Liver (tissue), 10 donors: ENCODE measurements around the gene RSRC2. TPM values are rescaled to one million over a fixed set of nuclear protein-coding genes. Genes with fewer than 3 reads are reported as not detected.

Source experiments
- DNase-seq: peaks from one replicate; pipeline ENCODE4 v3.0.0-alpha.2; 2017; ENCODE audit warnings: low spot score
- H3K27ac ChIP-seq, 2 donors: one replicate each; pipeline ENCODE4 v1.7.0; 2013; ENCODE audit warnings: inconsistent platforms in 2 of 2, low read length in 2 of 2, control low read depth in 1 of 2, low read depth in 1 of 2, mild to moderate bottlenecking in 1 of 2
- H3K27me3 ChIP-seq, 4 donors: one replicate each; pipeline versions ENCODE4 v1.6.1 to v1.7.0; 2013; ENCODE audit warnings: low read length in 3 of 4, inconsistent platforms in 1 of 4, mild to moderate bottlenecking in 1 of 4, moderate library complexity in 1 of 4; ENCODE audit not compliant: control insufficient read depth in 4 of 4, insufficient read depth in 4 of 4
- H3K36me3 ChIP-seq, 4 donors: one replicate each; pipeline versions ENCODE4 v1.6.1 to v1.7.0; 2013; ENCODE audit warnings: low read length in 3 of 4, mild to moderate bottlenecking in 3 of 4, low read depth in 1 of 4, moderate library complexity in 1 of 4; ENCODE audit not compliant: control insufficient read depth in 4 of 4, insufficient read depth in 3 of 4
- H3K4me1 ChIP-seq, 4 donors: one replicate each; pipeline versions ENCODE4 v1.6.1 to v1.7.0; 2013; ENCODE audit warnings: low read length in 3 of 4, mild to moderate bottlenecking in 3 of 4, moderate library complexity in 1 of 4; ENCODE audit not compliant: control insufficient read depth in 4 of 4, insufficient read depth in 4 of 4
- H3K4me3 ChIP-seq, 3 donors: one replicate each; pipeline versions ENCODE4 v1.6.1 to v1.7.0; 2013; ENCODE audit warnings: low read length in 3 of 3, control low read depth in 1 of 3, low read depth in 1 of 3, mild to moderate bottlenecking in 1 of 3
- H3K9ac ChIP-seq, 2 donors: one replicate each; pipeline ENCODE4 v1.7.0; 2013; ENCODE audit warnings: low read length in 2 of 2, mild to moderate bottlenecking in 2 of 2, moderate library complexity in 2 of 2, control low read depth in 1 of 2, low read depth in 1 of 2
- H3K9me3 ChIP-seq, 4 donors: one replicate each; pipeline versions ENCODE4 v1.6.1 to v1.7.0; 2013; ENCODE audit warnings: low read length in 3 of 4; ENCODE audit not compliant: control insufficient read depth in 4 of 4
- FOXA1 ChIP-seq: IDR thresholded peaks from 2 replicates; pipeline ENCODE4 v1.6.1; 2016; ENCODE audit warnings: antibody characterized with exemption
- GABPA ChIP-seq, 2 donors: IDR thresholded peaks in 1 of 2; conservative IDR thresholded peaks in 1 of 2; 2 replicates each; pipeline ENCODE4 v1.6.1; 2016; ENCODE audit warnings: antibody characterized with exemption in 2 of 2, mild to moderate bottlenecking in 1 of 2, moderate library complexity in 1 of 2
- HNF4A ChIP-seq, 2 donors: conservative IDR thresholded peaks; 2 replicates each; pipeline ENCODE4 v1.6.1; 2016; ENCODE audit warnings: antibody characterized with exemption in 2 of 2, mild to moderate bottlenecking in 2 of 2
- HNF4G ChIP-seq: IDR thresholded peaks from 2 replicates; pipeline ENCODE4 v1.6.1; 2016; ENCODE audit warnings: antibody characterized with exemption
- JUND ChIP-seq, 2 donors: IDR thresholded peaks; 2 replicates each; pipeline ENCODE4 v1.6.1; 2016; ENCODE audit warnings: antibody characterized with exemption in 2 of 2
- MAX ChIP-seq: IDR thresholded peaks from 2 replicates; pipeline ENCODE4 v1.6.1; 2016; ENCODE audit warnings: antibody characterized with exemption
- SP1 ChIP-seq: IDR thresholded peaks from 2 replicates; pipeline ENCODE4 v1.6.1; 2018; ENCODE audit warnings: antibody characterized with exemption, mild to moderate bottlenecking
- TAF1 ChIP-seq: conservative IDR thresholded peaks from 2 replicates; pipeline ENCODE4 v1.6.1; 2016; ENCODE audit warnings: antibody characterized with exemption, mild to moderate bottlenecking
- YY1 ChIP-seq: IDR thresholded peaks from 2 replicates; pipeline ENCODE4 v1.6.1; 2016; ENCODE audit warnings: antibody characterized with exemption, mild to moderate bottlenecking
- WGBS: extraction: QIAGEN DNeasy Blood & Tissue Kit; methylation state at CpG from one replicate; pipeline ENCODE4 v1.1.7; 2013; 5-methylcytosine and 5-hydroxymethylcytosine counted together
- polyA plus RNA-seq, 2 donors: library from polyadenylated mRNA; stranded (reverse) in 1 of 2; unstranded in 1 of 2; fragments of 200-250 nt in 1 of 2; fragments of >200 nt in 1 of 2; fragmentation: Nextera tagmentation in 1 of 2; extraction: Ambion mirVana in 1 of 2; gene quantifications; one replicate each; pipeline versions ENCODE4 v1.2.1 to v1.2.3, GENCODE V29; 2013 to 2015
- small RNA-seq: library from RNA; depleted of rRNA; stranded (forward); fragments of <200 nt; gene quantifications from one replicate; pipeline ENCODE3, GENCODE V24; 2014
- total RNA-seq, 2 donors: library from RNA; depleted of rRNA; stranded (reverse); fragments of >200 nt; gene quantifications; one replicate each; pipeline ENCODE4 v1.2.3, GENCODE V29; 2014
- TF ChIP-seq, protein P1 (sequence below): IDR thresholded peaks from 2 replicates; pipeline ENCODE4 v1.6.1; 2016; ENCODE audit warnings: antibody characterized with exemption
- donor health status: healthy.
- donor health status: healthy.
- donor health status: healthy.
- donor health status: healthy.
- donor health status: healthy.

RSRC2 gene
- total and polyA plus RNA-seq, 4 donors: 15.5 to 31.4 (median 25.7) TPM

DNA sequence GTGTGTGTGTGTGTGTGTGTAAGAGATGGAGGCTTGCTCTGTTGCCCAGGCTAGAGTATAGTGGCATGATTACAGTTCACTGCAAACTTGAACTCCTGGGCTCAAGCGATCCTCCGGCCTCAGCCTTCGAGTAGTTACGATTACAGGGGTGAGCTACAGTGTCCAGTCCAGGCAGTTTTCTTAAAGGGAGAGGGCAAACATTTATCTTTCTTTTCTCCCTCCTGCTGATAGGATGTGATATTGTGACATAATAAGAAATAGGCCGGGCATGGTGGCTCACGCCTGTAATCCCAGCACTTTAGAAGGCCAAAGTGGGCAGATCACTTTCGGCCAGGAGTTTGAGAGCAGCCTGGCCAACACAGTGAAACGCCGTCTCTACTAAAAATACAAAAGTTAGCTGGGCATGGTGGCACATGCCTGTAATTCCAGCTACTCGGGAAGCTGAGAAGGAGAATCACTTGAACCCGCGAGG lies 72.5 kb downstream of the RSRC2 start:
- TF ChIP-seq YY1 (no peak), TAF1 (no peak), HNF4G (no peak), HNF4A (conservative IDR thresholded peaks at IDR 0.05) (no peak), GABPA (IDR thresholded peaks at IDR 0.05 in 1 of 2, conservative IDR thresholded peaks at IDR 0.05 in 1 of 2) (no peak), SP1 (no peak), FOXA1 (no peak), MAX (no peak), JUND (IDR thresholded peaks at IDR 0.05) (no peak)
- TF ChIP-seq, protein P1, sequence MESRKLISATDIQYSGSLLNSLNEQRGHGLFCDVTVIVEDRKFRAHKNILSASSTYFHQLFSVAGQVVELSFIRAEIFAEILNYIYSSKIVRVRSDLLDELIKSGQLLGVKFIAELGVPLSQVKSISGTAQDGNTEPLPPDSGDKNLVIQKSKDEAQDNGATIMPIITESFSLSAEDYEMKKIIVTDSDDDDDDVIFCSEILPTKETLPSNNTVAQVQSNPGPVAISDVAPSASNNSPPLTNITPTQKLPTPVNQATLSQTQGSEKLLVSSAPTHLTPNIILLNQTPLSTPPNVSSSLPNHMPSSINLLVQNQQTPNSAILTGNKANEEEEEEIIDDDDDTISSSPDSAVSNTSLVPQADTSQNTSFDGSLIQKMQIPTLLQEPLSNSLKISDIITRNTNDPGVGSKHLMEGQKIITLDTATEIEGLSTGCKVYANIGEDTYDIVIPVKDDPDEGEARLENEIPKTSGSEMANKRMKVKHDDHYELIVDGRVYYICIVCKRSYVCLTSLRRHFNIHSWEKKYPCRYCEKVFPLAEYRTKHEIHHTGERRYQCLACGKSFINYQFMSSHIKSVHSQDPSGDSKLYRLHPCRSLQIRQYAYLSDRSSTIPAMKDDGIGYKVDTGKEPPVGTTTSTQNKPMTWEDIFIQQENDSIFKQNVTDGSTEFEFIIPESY: no peak
- Histone ChIP-seq H3K27ac (no peak overlapping the region), H3K9ac (no peak overlapping the region), H3K4me1 (no peaks in the 10 kb centered on the region), H3K4me3 (no peak overlapping the region), H3K36me3 (no peaks in the 10 kb centered on the region), H3K27me3 (no peaks in the 10 kb centered on the region), H3K9me3 (no peaks in the 10 kb centered on the region)
- 96% methylated on average over 12 of the region's 12 CpGs for WGBS
- no peak for DNase-seq

Small RNAs within 50 kb of the gene (small RNA-seq; reads per million reads assigned to genes)
- gene AC026333.1 (not detected), gene RF00411 (0.11 reads per million)

Other genes starting within 250 kb of the RSRC2 start
- 10 to 100 TPM; 19.9 to 41.9 TPM for gene CLIP1, start 104.3 kb downstream of the RSRC2 start, total RNA-seq
- gene CLIP1, start 104.3 kb downstream of the RSRC2 start, polyA plus RNA-seq: 10 to 100 TPM; 13.0 to 32.2 TPM
- gene ZCCHC8, start 26.0 kb downstream of the RSRC2 start, total RNA-seq: 10 to 100 TPM; 18.7 to 20.5 TPM
- 1 to 10 TPM; 5.2 to 7.2 TPM for gene ZCCHC8, start 26.0 kb downstream of the RSRC2 start, polyA plus RNA-seq
- gene KNTC1, start 313 bp upstream of the RSRC2 start, total RNA-seq: 10 to 100 TPM in 1 of 2 donors, 1 to 10 TPM in 1; 5.6 to 34.7 TPM
- 1 to 10 TPM; 1.3 to 2.5 TPM for gene KNTC1, start 313 bp upstream of the RSRC2 start, polyA plus RNA-seq
- under 1 TPM; 0.08 to 0.70 TPM for gene HCAR2, start 176.4 kb upstream of the RSRC2 start, total RNA-seq
- gene HCAR2, start 176.4 kb upstream of the RSRC2 start, polyA plus RNA-seq: under 1 TPM in 1 of 2 donors, not detected in 1; 0.08 TPM
- gene HCAR3, start 189.9 kb upstream of the RSRC2 start, total RNA-seq: 1 to 10 TPM in 1 of 2 donors, under 1 TPM in 1; 0.08 to 1.3 TPM
- under 1 TPM in 1 of 2 donors, not detected in 1; 0.10 TPM for gene HCAR3, start 189.9 kb upstream of the RSRC2 start, polyA plus RNA-seq
- gene HCAR1, start 203.9 kb upstream of the RSRC2 start, total RNA-seq: under 1 TPM in 1 of 2 donors, not detected in 1; 0.19 TPM
- gene HCAR1, start 203.9 kb upstream of the RSRC2 start, polyA plus RNA-seq: under 1 TPM in 1 of 2 donors, not detected in 1; 0.01 TPM
- gene DENR, start 225.9 kb upstream of the RSRC2 start, total RNA-seq: 10 to 100 TPM; 14.1 to 17.4 TPM
- 10 to 100 TPM; 10.9 to 17.7 TPM for gene DENR, start 225.9 kb upstream of the RSRC2 start, polyA plus RNA-seq
- gene CCDC62, start 247.6 kb upstream of the RSRC2 start, total RNA-seq: under 1 TPM; 0.28 to 0.67 TPM
- under 1 TPM in 1 of 2 donors, not detected in 1; 0.03 TPM for gene CCDC62, start 247.6 kb upstream of the RSRC2 start, polyA plus RNA-seq